Stimulated activated CD4-positive, alpha-beta T cell treated with anti-CD3 and anti-CD28 coated beads, Interleukin-12 subunit alpha, Interleukin-12 subunit beta, amount 100 ng/mL, for 24 hours (primary cell): ENCODE results near the gene DLGAP4.
"Not testable (repeated sequence)": the region's sequence is repeated elsewhere in the genome, so short reads cannot be mapped to it uniquely, and the experiment has no call there.

Source experiments
- DNase-seq, 2 experiments: peaks; one replicate each; pipeline ENCODE4 v3.0.0-alpha.2; 2020; ENCODE audit warnings: low read depth in 2 of 2

The DLGAP4 gene

DNA sequence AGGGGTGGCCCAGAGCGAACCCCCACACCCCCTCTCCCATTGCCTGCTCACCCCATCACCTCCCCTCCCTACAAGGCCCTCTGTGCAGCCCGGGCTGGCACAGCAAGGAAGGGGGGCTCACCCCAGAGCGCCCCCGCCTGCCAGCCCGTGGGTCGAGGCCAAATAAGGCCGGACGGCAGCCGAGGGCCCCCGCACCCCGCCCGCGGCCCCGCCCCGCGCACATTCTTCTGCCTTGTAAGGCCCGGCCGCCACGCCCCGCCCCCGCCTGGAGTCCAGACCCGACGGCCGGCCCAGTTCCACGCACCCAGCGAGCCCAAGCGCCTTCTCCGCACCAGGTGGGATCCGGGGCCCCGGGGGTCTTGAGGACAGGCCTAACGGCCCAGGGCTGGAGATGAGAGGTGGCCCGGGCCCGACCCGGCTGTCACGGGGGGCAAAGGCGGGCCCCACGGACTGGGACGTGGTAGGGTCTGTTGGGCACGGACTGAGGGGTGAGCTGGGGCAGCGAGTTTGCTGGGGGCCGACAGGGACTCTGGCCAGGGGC, 235.2 kb downstream of the DLGAP4 start, which contains the start of gene MYL9:
Gene MYL9, plus strand, starts transcription at position 293 of the 541 bp plus-strand sequence. CDS start 3,366 bp downstream, outside the sequence.
- no peak for DNase-seq

GRCh38 chr20:36541768-36542488, 235.8 kb downstream of the DLGAP4 start:
- no peak for DNase-seq

- no peak for DNase-seq
Measured at GRCh38 chr20:36542516-36543183, 236.5 kb downstream of the DLGAP4 start.

- no peak for DNase-seq
Measured at GRCh38 chr20:36543184-36544133, 237.3 kb downstream of the DLGAP4 start.

DNA sequence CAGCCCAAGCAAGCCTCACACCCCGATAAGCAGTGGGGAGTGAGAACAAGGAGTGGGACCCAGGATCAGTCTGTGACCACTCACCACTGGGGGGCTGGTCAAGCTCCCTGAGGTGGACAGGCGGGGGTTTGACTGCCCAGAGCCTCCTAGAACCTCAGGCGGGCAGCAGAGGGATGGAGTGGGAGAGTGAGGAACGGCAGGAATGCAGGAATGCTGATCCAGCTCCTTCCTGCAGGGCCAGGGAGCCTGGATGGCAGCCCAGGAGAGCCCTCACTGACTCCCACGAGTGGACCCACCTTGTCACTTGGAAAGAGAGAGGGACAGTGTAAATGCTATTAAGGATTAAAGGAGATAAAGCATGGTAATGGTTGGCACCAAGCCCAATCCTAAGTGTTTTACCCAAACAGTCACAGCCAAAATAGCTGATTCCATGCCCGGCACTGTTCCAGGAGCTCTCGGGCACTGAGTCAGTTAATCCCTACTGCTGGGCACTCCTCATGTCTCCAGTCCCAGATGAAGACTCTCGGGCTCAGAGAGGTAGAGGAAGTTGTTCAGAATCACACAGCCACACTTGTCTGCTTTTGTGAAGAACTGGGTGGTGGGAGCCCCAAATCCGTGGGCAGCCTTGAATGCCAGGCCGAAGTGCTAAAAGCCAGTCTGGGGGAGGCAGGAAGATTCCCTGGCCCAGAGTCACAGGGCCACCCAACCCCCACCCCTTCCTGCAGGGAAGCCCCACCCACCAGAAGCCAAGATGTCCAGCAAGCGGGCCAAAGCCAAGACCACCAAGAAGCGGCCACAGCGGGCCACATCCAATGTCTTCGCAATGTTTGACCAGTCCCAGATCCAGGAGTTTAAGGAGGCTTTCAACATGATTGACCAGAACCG, 238.2 kb downstream of the DLGAP4 start:
- no peak for DNase-seq

DNA sequence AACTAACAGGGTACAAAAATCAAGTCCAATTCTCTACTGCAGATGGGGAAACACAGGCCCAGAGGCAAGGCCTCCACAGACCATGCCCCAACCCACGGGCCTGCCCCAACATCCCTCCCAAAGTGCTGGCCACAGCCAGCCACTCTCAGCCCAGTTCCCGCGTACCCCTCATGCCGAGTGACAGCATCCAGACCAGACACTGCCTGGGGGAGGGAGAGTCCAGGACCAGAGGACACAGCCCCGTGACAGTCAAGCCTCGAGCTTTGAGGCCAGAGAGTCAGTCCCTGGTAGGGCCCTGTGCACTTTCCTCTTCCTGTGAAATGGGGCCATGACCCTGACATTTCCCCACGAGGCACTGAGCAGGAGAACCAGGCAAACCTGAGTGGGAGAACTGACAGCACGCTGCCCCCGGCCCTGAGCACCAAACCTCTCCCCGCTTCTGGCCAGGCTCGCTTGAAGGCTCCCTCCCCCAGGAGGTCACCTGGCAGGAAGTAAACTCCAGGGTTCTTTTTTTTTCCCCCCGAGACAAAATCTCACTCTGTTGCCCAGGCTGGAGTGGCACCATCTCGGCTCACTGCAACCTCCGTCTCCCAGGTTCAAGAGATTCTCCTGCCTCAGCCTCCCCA, 240.1 kb downstream of the DLGAP4 start:
- DNase-seq, result no peak

GRCh38 chr20:36547186-36548005, 241.3 kb downstream of the DLGAP4 start:
- no peak for DNase-seq

- DNase-seq, result no peak
Measured at GRCh38 chr20:36548006-36548315, 241.8 kb downstream of the DLGAP4 start.

GRCh38 chr20:36548704-36549627, 242.8 kb downstream of the DLGAP4 start:
- no peak for DNase-seq

DNA sequence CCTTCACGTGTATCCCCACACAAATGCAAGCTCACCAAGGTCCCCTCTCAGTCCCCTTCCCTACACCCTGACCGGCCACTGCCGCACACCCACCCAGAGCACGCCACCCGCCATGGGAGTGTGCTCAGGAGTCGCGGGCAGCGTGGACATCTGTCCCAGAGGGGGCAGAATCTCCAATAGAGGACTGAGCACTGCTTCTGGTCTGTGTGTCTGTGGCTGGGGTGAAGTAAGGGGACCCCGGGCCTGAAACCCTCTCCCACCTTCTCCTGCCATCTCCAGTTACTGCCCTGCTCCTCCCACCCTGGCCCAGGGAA, 243.4 kb downstream of the DLGAP4 start:
- no peak for DNase-seq

- no peak for DNase-seq
Measured at GRCh38 chr20:36549942-36550789, 244.0 kb downstream of the DLGAP4 start.

- DNase-seq, result no peak
Measured at GRCh38 chr20:36550790-36551299, 244.7 kb downstream of the DLGAP4 start.

GRCh38 chr20:36555248-36555647, 249.1 kb downstream of the DLGAP4 start:
- DNase-seq, result no peak

- DNase-seq, result no peak
Measured at GRCh38 chr20:36562724-36563123, 256.6 kb downstream of the DLGAP4 start.

- DNase-seq, result no peak
Measured at GRCh38 chr20:36563374-36563773, 257.2 kb downstream of the DLGAP4 start.

DNA sequence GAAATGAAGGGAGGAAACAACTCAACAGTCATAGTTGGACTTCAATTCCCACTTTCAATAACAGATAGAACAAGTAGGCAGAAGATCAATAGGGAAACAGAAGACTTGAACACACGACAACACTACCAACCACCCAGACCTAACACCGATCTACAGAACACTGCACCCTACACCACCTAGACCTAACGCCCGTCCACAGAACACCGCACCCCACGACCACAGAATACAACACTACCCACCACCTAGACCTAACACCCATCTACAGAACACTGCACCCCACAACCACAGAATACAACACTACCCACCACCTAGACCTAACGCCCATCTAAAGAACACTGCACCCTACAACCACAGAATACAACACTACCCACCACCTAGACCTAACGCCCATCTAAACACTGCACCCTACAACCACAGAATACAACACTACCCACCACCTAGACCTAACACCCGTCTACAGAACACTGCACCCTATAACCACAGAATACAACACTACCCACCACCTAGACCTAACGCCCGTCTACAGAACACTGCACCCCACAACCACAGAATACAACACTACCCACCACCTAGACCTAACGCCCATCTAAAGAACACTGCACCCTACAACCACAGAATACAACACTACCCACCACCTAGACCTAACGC, 258.1 kb downstream of the DLGAP4 start:
- DNase-seq, result not testable (repeated sequence)

DNA sequence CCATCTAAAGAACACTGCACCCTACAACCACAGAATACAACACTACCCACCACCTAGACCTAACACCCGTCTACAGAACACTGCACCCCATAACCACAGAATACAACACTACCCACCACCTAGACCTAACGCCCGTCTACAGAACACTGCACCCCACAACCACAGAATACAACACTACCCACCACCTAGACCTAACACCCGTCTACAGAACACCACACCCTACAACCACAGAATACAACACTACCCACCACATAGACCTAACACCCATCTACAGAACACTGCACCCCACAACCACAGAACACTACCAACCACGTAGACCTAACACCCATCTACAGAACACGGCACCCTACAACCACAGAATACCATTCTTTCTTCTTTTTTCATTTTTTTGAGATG, 258.6 kb downstream of the DLGAP4 start:
- not testable (repeated sequence) for DNase-seq
